Measurements from ENCODE around the gene CCDC122.

Gene CCDC122

DNA sequence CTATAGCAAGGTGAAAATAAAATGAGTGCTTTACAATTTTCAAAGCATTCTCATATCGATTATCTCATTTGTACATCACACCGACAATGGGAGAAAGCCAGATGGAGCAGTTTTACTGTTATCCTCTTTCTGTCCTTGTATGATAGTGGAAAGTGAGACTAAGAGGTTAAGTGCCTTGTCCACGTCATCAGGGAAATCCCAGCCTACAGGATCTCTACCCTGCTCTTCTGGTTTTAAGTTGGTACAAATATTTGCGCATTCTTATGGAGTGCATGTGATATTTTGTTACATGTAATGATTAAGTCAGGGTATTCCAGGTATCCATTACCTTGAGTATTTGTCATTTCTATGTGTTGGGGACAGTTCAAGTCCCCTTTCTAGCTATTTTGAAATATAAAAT lies 80.3 kb downstream of the CCDC122 start:
- no peak overlapping the region for H4K8ac ChIP-seq (ENCODE audit: low read depth, low read length)
- no peak overlapping the region for H3K9ac ChIP-seq (ENCODE audit: low read length)
- H3K4me3 ChIP-seq (ENCODE audit: low read depth, low read length), result no peak overlapping the region
- H3K27me3 ChIP-seq (ENCODE audit: insufficient read depth, low read length), result no peaks in the 10 kb centered on the region
- H2BK120ac ChIP-seq (ENCODE audit: insufficient read depth, low read length, poor library complexity), result no peak overlapping the region
- no peaks in the 10 kb centered on the region for H3K9me3 ChIP-seq (ENCODE audit: insufficient read depth, low read depth, low read length)
- no peak overlapping the region for H3K18ac ChIP-seq (ENCODE audit: low read length)
- no peak overlapping the region for H3K23ac ChIP-seq (ENCODE audit: low read length)
- no peak overlapping the region for H3K4ac ChIP-seq (ENCODE audit: low read depth, low read length)
- H3K4me1 ChIP-seq (ENCODE audit: control insufficient read depth in 1 of 2, insufficient read depth in 2 of 2, low read length in 2 of 2), result no peaks in the 10 kb centered on the region
- H3K79me1 ChIP-seq (ENCODE audit: low read length), result no peaks in the 10 kb centered on the region
- H3K27ac ChIP-seq (ENCODE audit: low read depth, low read length), result no peak overlapping the region
- H3K14ac ChIP-seq (ENCODE audit: low read length), result no peak overlapping the region
- H4K12ac ChIP-seq (ENCODE audit: low read depth, low read length), result no peak overlapping the region
- H2BK5ac ChIP-seq (ENCODE audit: low read depth, low read length, poor library complexity), result no peak overlapping the region
- no CpG with 5 or more reads among the region's 4 CpGs for WGBS (ENCODE audit: extremely low coverage, insufficient coverage, insufficient read length)
- H2BK12ac ChIP-seq (ENCODE audit: low read length), result no peak overlapping the region
- H3K36me3 ChIP-seq (ENCODE audit: control insufficient read depth in 1 of 2, insufficient read depth in 2 of 2, low read length in 2 of 2), result no peaks in the 10 kb centered on the region
- H2AFZ ChIP-seq (ENCODE audit: insufficient read depth, low read length, poor library complexity), result no peak overlapping the region
- no peak overlapping the region for H3K4me2 ChIP-seq (ENCODE audit: low read length)
- H4K91ac ChIP-seq (ENCODE audit: low read depth, low read length), result no peak overlapping the region
- peak; percentile 53 to 80 for DNase-seq
- H2AK5ac ChIP-seq (ENCODE audit: low read length), result no peak overlapping the region
- H3K79me2 ChIP-seq (ENCODE audit: control insufficient read depth, insufficient read depth, low read length, poor library complexity), result no peaks in the 10 kb centered on the region

DNA sequence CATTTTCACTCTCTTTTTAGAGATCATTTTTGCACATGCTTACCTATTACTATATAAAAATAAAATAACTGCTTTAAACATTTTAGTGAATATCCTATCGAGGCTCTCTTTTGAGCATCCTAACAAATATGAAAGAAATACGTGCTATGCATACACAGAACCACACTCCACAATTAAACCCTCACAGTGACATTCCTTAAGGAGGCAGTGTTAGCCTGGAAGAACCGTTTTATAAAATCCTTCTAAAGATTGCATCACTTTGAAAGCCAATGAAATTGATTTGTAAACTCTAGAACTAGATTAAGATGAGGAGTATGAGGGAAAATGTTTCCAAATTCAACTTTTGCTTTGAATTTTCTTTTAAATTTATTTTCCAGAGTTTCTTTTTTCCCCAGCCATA lies 81.7 kb downstream of the CCDC122 start:
- no peak overlapping the region for H3K23ac ChIP-seq (ENCODE audit: low read length)
- DNase-seq, result no peak
- H3K79me1 ChIP-seq (ENCODE audit: low read length), result no peaks in the 10 kb centered on the region
- no peaks in the 10 kb centered on the region for H3K4me1 ChIP-seq (ENCODE audit: control insufficient read depth in 1 of 2, insufficient read depth in 2 of 2, low read length in 2 of 2)
- H3K27me3 ChIP-seq (ENCODE audit: insufficient read depth, low read length), result no peaks in the 10 kb centered on the region
- no peak overlapping the region for H3K9ac ChIP-seq (ENCODE audit: low read length)
- no peak overlapping the region for H3K14ac ChIP-seq (ENCODE audit: low read length)
- no peak overlapping the region for H3K4ac ChIP-seq (ENCODE audit: low read depth, low read length)
- no peak overlapping the region for H2BK5ac ChIP-seq (ENCODE audit: low read depth, low read length, poor library complexity)
- H3K4me2 ChIP-seq (ENCODE audit: low read length), result no peak overlapping the region
- H2BK12ac ChIP-seq (ENCODE audit: low read length), result no peak overlapping the region
- no peak overlapping the region for H3K18ac ChIP-seq (ENCODE audit: low read length)
- H3K4me3 ChIP-seq (ENCODE audit: low read depth, low read length), result no peak overlapping the region
- H3K27ac ChIP-seq (ENCODE audit: low read depth, low read length), result no peak overlapping the region
- H2AFZ ChIP-seq (ENCODE audit: insufficient read depth, low read length, poor library complexity), result no peak overlapping the region
- no peaks in the 10 kb centered on the region for H3K79me2 ChIP-seq (ENCODE audit: control insufficient read depth, insufficient read depth, low read length, poor library complexity)
- H2BK120ac ChIP-seq (ENCODE audit: insufficient read depth, low read length, poor library complexity), result no peak overlapping the region
- H4K12ac ChIP-seq (ENCODE audit: low read depth, low read length), result no peak overlapping the region
- H3K9me3 ChIP-seq (ENCODE audit: insufficient read depth, low read depth, low read length), result no peaks in the 10 kb centered on the region
- no peaks in the 10 kb centered on the region for H3K36me3 ChIP-seq (ENCODE audit: control insufficient read depth in 1 of 2, insufficient read depth in 2 of 2, low read length in 2 of 2)
- H4K91ac ChIP-seq (ENCODE audit: low read depth, low read length), result no peak overlapping the region
- no peak overlapping the region for H2AK5ac ChIP-seq (ENCODE audit: low read length)
- H4K8ac ChIP-seq (ENCODE audit: low read depth, low read length), result no peak overlapping the region
- WGBS (ENCODE audit: extremely low coverage, insufficient coverage, insufficient read length), result no CpG with 5 or more reads among the region's 3 CpGs

GRCh38 chr13:43797159-43797558 lies 82.4 kb downstream of the CCDC122 start:
- H3K4me2 ChIP-seq (ENCODE audit: low read length), result no peak overlapping the region
- no peaks in the 10 kb centered on the region for H3K9me3 ChIP-seq (ENCODE audit: insufficient read depth, low read depth, low read length)
- no peak overlapping the region for H4K12ac ChIP-seq (ENCODE audit: low read depth, low read length)
- no peak overlapping the region for H3K23ac ChIP-seq (ENCODE audit: low read length)
- H3K4me3 ChIP-seq (ENCODE audit: low read depth, low read length), result no peak overlapping the region
- no peaks in the 10 kb centered on the region for H3K79me1 ChIP-seq (ENCODE audit: low read length)
- no peak overlapping the region for H3K9ac ChIP-seq (ENCODE audit: low read length)
- WGBS (ENCODE audit: extremely low coverage, insufficient coverage, insufficient read length), result no CpG with 5 or more reads among the region's 1 CpG
- H2AFZ ChIP-seq (ENCODE audit: insufficient read depth, low read length, poor library complexity), result no peak overlapping the region
- no peaks in the 10 kb centered on the region for H3K27me3 ChIP-seq (ENCODE audit: insufficient read depth, low read length)
- H3K14ac ChIP-seq (ENCODE audit: low read length), result no peak overlapping the region
- H4K91ac ChIP-seq (ENCODE audit: low read depth, low read length), result no peak overlapping the region
- DNase-seq, result no peak
- no peaks in the 10 kb centered on the region for H3K4me1 ChIP-seq (ENCODE audit: control insufficient read depth in 1 of 2, insufficient read depth in 2 of 2, low read length in 2 of 2)
- H3K36me3 ChIP-seq (ENCODE audit: control insufficient read depth in 1 of 2, insufficient read depth in 2 of 2, low read length in 2 of 2), result no peaks in the 10 kb centered on the region
- no peak overlapping the region for H3K27ac ChIP-seq (ENCODE audit: low read depth, low read length)
- no peak overlapping the region for H2BK5ac ChIP-seq (ENCODE audit: low read depth, low read length, poor library complexity)
- H3K4ac ChIP-seq (ENCODE audit: low read depth, low read length), result no peak overlapping the region
- no peak overlapping the region for H4K8ac ChIP-seq (ENCODE audit: low read depth, low read length)
- no peak overlapping the region for H2BK12ac ChIP-seq (ENCODE audit: low read length)
- no peaks in the 10 kb centered on the region for H3K79me2 ChIP-seq (ENCODE audit: control insufficient read depth, insufficient read depth, low read length, poor library complexity)
- H2AK5ac ChIP-seq (ENCODE audit: low read length), result no peak overlapping the region
- H2BK120ac ChIP-seq (ENCODE audit: insufficient read depth, low read length, poor library complexity), result no peak overlapping the region
- no peak overlapping the region for H3K18ac ChIP-seq (ENCODE audit: low read length)

DNA sequence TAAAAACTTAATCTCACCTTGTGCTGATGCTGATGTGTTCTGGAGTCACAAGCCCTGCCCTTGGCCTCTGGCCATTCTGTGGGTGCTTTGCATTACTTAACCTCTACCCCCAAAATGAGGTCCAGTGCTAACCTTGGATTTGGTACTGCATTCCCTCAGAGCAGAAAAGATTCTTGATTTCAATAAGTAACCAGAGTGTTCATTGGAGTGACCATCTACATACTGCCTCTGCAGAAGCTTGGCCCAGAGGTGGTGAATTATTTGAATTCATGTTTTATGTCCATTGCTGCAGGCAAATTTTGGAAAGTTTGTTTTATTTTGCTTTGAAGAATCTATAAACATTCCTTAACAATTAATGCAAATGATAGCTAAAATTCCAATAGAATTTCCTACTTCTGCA lies 85.1 kb downstream of the CCDC122 start:
- Histone ChIP-seq H2BK120ac (ENCODE audit: insufficient read depth, low read length, poor library complexity) (no peak overlapping the region), H2BK12ac (ENCODE audit: low read length) (no peak overlapping the region), H3K4ac (ENCODE audit: low read depth, low read length) (no peak overlapping the region)

More for the DNA sequence above, 85.1 kb downstream of the CCDC122 start:
- no peak overlapping the region for H4K12ac ChIP-seq (ENCODE audit: low read depth, low read length)
- H4K91ac ChIP-seq (ENCODE audit: low read depth, low read length), result no peak overlapping the region
- H3K27me3 ChIP-seq (ENCODE audit: insufficient read depth, low read length), result no peaks in the 10 kb centered on the region
- H3K14ac ChIP-seq (ENCODE audit: low read length), result no peak overlapping the region
- no peak overlapping the region for H3K27ac ChIP-seq (ENCODE audit: low read depth, low read length)
- no peaks in the 10 kb centered on the region for H3K9me3 ChIP-seq (ENCODE audit: insufficient read depth, low read depth, low read length)
- no peaks in the 10 kb centered on the region for H3K36me3 ChIP-seq (ENCODE audit: control insufficient read depth in 1 of 2, insufficient read depth in 2 of 2, low read length in 2 of 2)
- H3K23ac ChIP-seq (ENCODE audit: low read length), result no peak overlapping the region
- H3K4me1 ChIP-seq (ENCODE audit: control insufficient read depth in 1 of 2, insufficient read depth in 2 of 2, low read length in 2 of 2), result no peaks in the 10 kb centered on the region
- no peak overlapping the region for H2BK5ac ChIP-seq (ENCODE audit: low read depth, low read length, poor library complexity)
- H2AFZ ChIP-seq (ENCODE audit: insufficient read depth, low read length, poor library complexity), result no peak overlapping the region
- H3K79me1 ChIP-seq (ENCODE audit: low read length), result no peaks in the 10 kb centered on the region
- H3K18ac ChIP-seq (ENCODE audit: low read length), result no peak overlapping the region
- no peak overlapping the region for H3K4me3 ChIP-seq (ENCODE audit: low read depth, low read length)
- no peak overlapping the region for H4K8ac ChIP-seq (ENCODE audit: low read depth, low read length)
- H3K4me2 ChIP-seq (ENCODE audit: low read length), result no peak overlapping the region
- H3K9ac ChIP-seq (ENCODE audit: low read length), result no peak overlapping the region
- no peak overlapping the region for H2AK5ac ChIP-seq (ENCODE audit: low read length)
- no peak for DNase-seq
- no peaks in the 10 kb centered on the region for H3K79me2 ChIP-seq (ENCODE audit: control insufficient read depth, insufficient read depth, low read length, poor library complexity)

All from trophoblast cell (in vitro differentiated cells and primary cell).